B cell (primary cell): ENCODE measurements around the gene NUP88. TPM values are rescaled to one million over a fixed set of nuclear protein-coding genes. Genes with fewer than 3 reads are reported as not detected.
"Not testable (repeated sequence)": the region's sequence is repeated elsewhere in the genome, so short reads cannot be mapped to it uniquely, and the experiment has no call there.

ENCODE experiments used
- ATAC-seq: fragments of 200-7000 bp; cut with Tn5 transposase; one replicate; pipeline ENCODE4 v1.10.0; 2021; ENCODE audit warnings: low read depth, mild to moderate bottlenecking, moderate number of reproducible peaks, moderate library complexity
- CTCF ChIA-PET: fragments of 350-600 bp; sonication (Branson Sonifier 250); formaldehyde crosslinking; loops from one replicate; lab custom pipeline; 2021; ENCODE audit warnings: antibody characterized with exemption, inconsistent platforms; lab: Charles Lee
- POLR2A ChIA-PET: fragments of 350-600 bp; sonication (Branson Sonifier 250); formaldehyde crosslinking; loops from one replicate; lab custom pipeline; 2021; ENCODE audit warnings: antibody characterized with exemption; lab: Charles Lee
- DNase-seq: peaks from one replicate; pipeline ENCODE4 v3.0.0; 2013
- H2AFZ ChIP-seq: 2 replicates; pipeline ENCODE4 v1.6.1; 2012; ENCODE audit warnings: mild to moderate bottlenecking, low read depth, low read length; ENCODE audit not compliant: insufficient read depth, poor library complexity, severe bottlenecking
- H3K27ac ChIP-seq, 2 donors: 1 replicate in 1 of 2; 2 replicates in 1 of 2; pipeline ENCODE4 v1.5.1; 2012 to 2013; ENCODE audit warnings: low read length in 2 of 2, mild to moderate bottlenecking in 2 of 2, moderate library complexity in 1 of 2
- H3K27me3 ChIP-seq, 4 experiments: fragments of 200-600 bp in 1 of 4; sonication (generic) in 1 of 4; replicated peaks in 1 of 4; 1 replicate in 2 of 4; 2 replicates in 2 of 4; pipeline versions ENCODE4 v1.6.1 to v1.7.0; 2013 to 2016; ENCODE audit warnings: low read length in 3 of 4, mild to moderate bottlenecking in 2 of 4, mixed read lengths in 1 of 4, moderate library complexity in 1 of 4; ENCODE audit not compliant: insufficient read depth in 4 of 4, control insufficient read depth in 3 of 4; ENCODE audit errors: control extremely low read depth in 1 of 4
- H3K36me3 ChIP-seq, 2 experiments: replicated peaks in 1 of 2; 1 replicate in 1 of 2; 2 replicates in 1 of 2; pipeline versions ENCODE4 v1.6.1 to v1.7.1; 2013; ENCODE audit warnings: low read length in 1 of 2; ENCODE audit not compliant: insufficient read depth in 2 of 2, control insufficient read depth in 1 of 2; ENCODE audit errors: control extremely low read depth in 1 of 2, extremely low read depth in 1 of 2
- H3K4me1 ChIP-seq, 2 donors: fragments of 200-600 bp in 1 of 2; sonication (generic) in 1 of 2; 1 replicate in 1 of 2; 2 replicates in 1 of 2; pipeline versions ENCODE4 v1.5.1 to v1.6.1; 2013 to 2017; ENCODE audit warnings: low read length in 2 of 2; ENCODE audit not compliant: control insufficient read depth in 2 of 2, insufficient read depth in 2 of 2
- H3K4me2 ChIP-seq: replicated peaks from 2 replicates; pipeline ENCODE3; 2012; ENCODE audit warnings: mild to moderate bottlenecking, low read depth, low read length; ENCODE audit not compliant: poor library complexity, severe bottlenecking
- H3K4me3 ChIP-seq, 5 experiments: fragments of 200-600 bp in 1 of 5; sonication (generic) in 1 of 5; 1 replicate in 3 of 5; 2 replicates in 2 of 5; pipeline versions ENCODE4 v1.5.1 to v1.7.0; 2011 to 2016; ENCODE audit warnings: low read length in 4 of 5, mild to moderate bottlenecking in 4 of 5, low read depth in 2 of 5, control low read depth in 1 of 5, moderate library complexity in 1 of 5; ENCODE audit not compliant: insufficient read depth in 1 of 5; ENCODE audit errors: control extremely low read depth in 1 of 5, extremely low read depth in 1 of 5
- H3K79me2 ChIP-seq: fragments of 200-600 bp; sonication (generic); one replicate; pipeline ENCODE4 v1.6.0; 2016; ENCODE audit warnings: low read length; ENCODE audit not compliant: control insufficient read depth, insufficient read depth
- H3K9ac ChIP-seq: fragments of 200-600 bp; sonication (generic); 2 replicates; pipeline ENCODE4 v1.6.1; 2017; ENCODE audit warnings: mild to moderate bottlenecking, low read length, moderate library complexity
- H3K9me3 ChIP-seq, 3 donors: one replicate each; pipeline versions ENCODE4 v1.6.1 to v1.7.1; 2013; ENCODE audit warnings: low read length in 2 of 3; ENCODE audit not compliant: control insufficient read depth in 2 of 3, insufficient read depth in 1 of 3; ENCODE audit errors: control extremely low read depth in 1 of 3
- H4K20me1 ChIP-seq: 2 replicates; pipeline ENCODE4 v1.6.0; 2012; ENCODE audit warnings: mild to moderate bottlenecking, low read length; ENCODE audit not compliant: insufficient read depth, control insufficient read depth, poor library complexity, severe bottlenecking
- H3K27ac Mint-ChIP-seq: one replicate; pipeline ENCODE4 v1.8.0; 2021; ENCODE audit warnings: mixed read lengths
- H3K27me3 Mint-ChIP-seq: one replicate; pipeline ENCODE4 v1.8.0; 2021; ENCODE audit warnings: mixed read lengths
- H3K4me1 Mint-ChIP-seq: one replicate; pipeline ENCODE4 v1.8.0; 2021; ENCODE audit warnings: mixed read lengths
- H3K4me3 Mint-ChIP-seq: one replicate; pipeline ENCODE4 v1.8.0; 2021; ENCODE audit warnings: mixed read lengths
- H3K9me3 Mint-ChIP-seq: one replicate; pipeline ENCODE4 v1.8.0; 2022; ENCODE audit warnings: mixed read lengths; ENCODE audit not compliant: insufficient read depth
- EZH2 ChIP-seq: IDR thresholded peaks from 2 replicates; pipeline ENCODE4 v1.6.1; 2012; ENCODE audit warnings: borderline replicate concordance, low read depth, mild to moderate bottlenecking, moderate library complexity, low read length; ENCODE audit not compliant: insufficient read depth, poor library complexity, severe bottlenecking
- WGBS: methylation state at CpG from one replicate; pipeline ENCODE4 v1.1.5; 2013; ENCODE audit warnings: missing lambda C conversion rate; ENCODE audit not compliant: insufficient coverage; 5-methylcytosine and 5-hydroxymethylcytosine counted together
- intact Hi-C: fragments of 100-400 bp; cut with micrococcal nuclease; formaldehyde crosslinking; loops from one replicate; pipeline ENCODE4 v1.10.0; 2022
- polyA plus RNA-seq: library from polyadenylated mRNA; depleted of rRNA; stranded (reverse); fragments of >200 nt; gene quantifications from 2 replicates; pipeline ENCODE4 v1.2.3, GENCODE V29; 2012
- total RNA-seq, 2 donors: library from RNA; stranded (reverse); fragments of 120-200 nt in 1 of 2; gene quantifications; 1 replicate in 1 of 2; 2 replicates in 1 of 2; pipeline versions ENCODE4 v1.2.3 to v1.2.4, GENCODE V29; 2013 to 2022
- TF ChIP-seq, protein P1 (sequence below): fragments of 200-600 bp; IDR thresholded peaks from one replicate; pipeline ENCODE4 v1.8.0; 2022; ENCODE audit warnings: antibody characterized with exemption, mild to moderate bottlenecking

NUP88 gene
- total and polyA plus RNA-seq, 2 donors (not counting 1 experiment from before 2014, with no cell fraction given): 214 to 221 TPM

DNA sequence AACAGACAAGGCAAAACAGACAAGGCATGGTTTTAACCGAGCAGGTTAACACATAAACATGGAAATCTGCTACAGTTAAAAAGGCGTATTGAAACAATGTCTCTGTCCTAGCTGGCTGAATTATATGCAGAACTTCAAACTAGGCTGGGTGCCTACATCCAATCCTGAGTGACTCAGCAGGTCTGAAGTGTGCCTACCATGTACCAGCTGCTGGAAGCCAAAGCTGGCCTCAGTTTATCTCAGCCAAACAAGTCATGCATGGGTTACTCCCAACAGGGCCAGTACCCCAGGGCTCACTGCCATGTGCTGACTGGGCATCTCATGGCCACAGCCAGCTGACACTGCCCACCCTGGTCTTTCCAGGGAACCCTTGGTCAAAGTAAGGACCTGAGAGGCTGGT, 15.5 kb upstream of the NUP88 start:
- DNase-seq (no peak), ATAC-seq (no peak)
- Histone ChIP-seq H4K20me1 (peaks cover 16% of the 10 kb centered on the region), H3K4me2 (no peak overlapping the region), H3K9me3 (no peaks in the 10 kb centered on the region), H3K27me3 (no peaks in the 10 kb centered on the region), H3K27ac (peak overlapping the region in 1 of 2 donors; percentile 9), H3K79me2 (peaks cover 53% of the 10 kb centered on the region), H2AFZ (no peak overlapping the region), H3K4me3 (no peak overlapping the region), H3K36me3 (peaks cover 1 to 63% of the 10 kb centered on the region in 2 experiments), H3K9ac (no peak overlapping the region), H3K4me1 (peaks cover 14 to 26% of the 10 kb centered on the region in 2 donors)
- WGBS: 100% methylated on average over 2 of the region's 2 CpGs
- Mint-ChIP-seq H3K4me1 (peaks cover 28% of the 10 kb centered on the region), H3K9me3 (no peaks in the 10 kb centered on the region), H3K27ac (no peak overlapping the region), H3K27me3 (no peaks in the 10 kb centered on the region), H3K4me3 (no peak overlapping the region)
- intact Hi-C loops: no loop called here
- no peak for TF ChIP-seq EZH2
- TF ChIP-seq, protein P1, sequence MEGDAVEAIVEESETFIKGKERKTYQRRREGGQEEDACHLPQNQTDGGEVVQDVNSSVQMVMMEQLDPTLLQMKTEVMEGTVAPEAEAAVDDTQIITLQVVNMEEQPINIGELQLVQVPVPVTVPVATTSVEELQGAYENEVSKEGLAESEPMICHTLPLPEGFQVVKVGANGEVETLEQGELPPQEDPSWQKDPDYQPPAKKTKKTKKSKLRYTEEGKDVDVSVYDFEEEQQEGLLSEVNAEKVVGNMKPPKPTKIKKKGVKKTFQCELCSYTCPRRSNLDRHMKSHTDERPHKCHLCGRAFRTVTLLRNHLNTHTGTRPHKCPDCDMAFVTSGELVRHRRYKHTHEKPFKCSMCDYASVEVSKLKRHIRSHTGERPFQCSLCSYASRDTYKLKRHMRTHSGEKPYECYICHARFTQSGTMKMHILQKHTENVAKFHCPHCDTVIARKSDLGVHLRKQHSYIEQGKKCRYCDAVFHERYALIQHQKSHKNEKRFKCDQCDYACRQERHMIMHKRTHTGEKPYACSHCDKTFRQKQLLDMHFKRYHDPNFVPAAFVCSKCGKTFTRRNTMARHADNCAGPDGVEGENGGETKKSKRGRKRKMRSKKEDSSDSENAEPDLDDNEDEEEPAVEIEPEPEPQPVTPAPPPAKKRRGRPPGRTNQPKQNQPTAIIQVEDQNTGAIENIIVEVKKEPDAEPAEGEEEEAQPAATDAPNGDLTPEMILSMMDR: no peak
- POLR2A ChIA-PET: interaction anchor here (1.0 kb wide), 1 partner anchor 15 kb away, joined by 8 read pairs; the partner anchor contains the start of genes NUP88 and RPAIN
- CTCF ChIA-PET: interaction anchor here (0.7 kb wide), 1 partner anchor 11 kb away, joined by 3 read pairs; no protein-coding TSS in a partner anchor

DNA sequence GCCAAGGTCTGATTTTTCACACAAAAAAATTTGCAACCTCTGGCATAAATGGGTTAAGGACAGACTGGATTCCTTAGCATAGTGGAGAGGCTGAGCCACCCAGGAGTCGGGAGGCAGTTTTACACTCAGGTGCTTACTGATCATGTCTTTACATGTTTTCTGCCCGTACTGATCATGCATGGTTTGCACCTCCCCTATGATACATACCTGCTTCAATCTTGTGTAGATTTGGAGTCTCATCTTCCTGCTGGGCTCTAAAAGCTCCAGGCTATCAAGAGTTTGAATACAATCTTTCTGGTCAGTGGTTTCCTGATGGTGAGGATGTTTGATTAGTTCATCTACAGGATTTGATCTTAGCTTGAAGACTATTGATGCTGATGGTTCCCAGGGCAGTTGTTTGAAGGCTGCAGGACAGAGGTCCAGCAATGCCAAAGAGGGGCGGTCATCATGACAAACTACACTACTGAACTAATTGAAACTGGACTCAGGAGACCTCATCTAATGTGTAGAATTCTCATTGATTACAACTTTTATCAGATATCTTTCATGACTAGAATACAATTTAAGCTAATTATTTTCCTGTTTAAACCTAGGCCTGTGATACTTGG, 12.6 kb upstream of the NUP88 start:
- peaks cover 13% of the 10 kb centered on the region for H3K4me1 Mint-ChIP-seq
- H3K27me3 ChIP-seq: no peaks in the 10 kb centered on the region
- H3K9ac ChIP-seq: no peak overlapping the region
- peak overlapping the region; percentile 17 for H3K27ac Mint-ChIP-seq
- no peaks in the 10 kb centered on the region for H3K9me3 ChIP-seq
- no peak overlapping the region for H3K4me3 Mint-ChIP-seq
- 83% methylated on average over 1 of the region's 3 CpGs for WGBS
- H3K4me1 ChIP-seq: peaks cover 0 to 3% of the 10 kb centered on the region in 2 donors
- TF ChIP-seq, protein P1: no peak
- TF ChIP-seq EZH2: no peak
- ChIA-PET CTCF (interaction anchor here (1.8 kb wide), 1 partner anchor 9 kb away, joined by 7 read pairs; no protein-coding TSS in a partner anchor), POLR2A (no interaction called here)
- intact Hi-C loops: no loop called here
- ATAC-seq (no peak), DNase-seq (no peak)
- H3K4me2 ChIP-seq: no peak overlapping the region
- no peaks in the 10 kb centered on the region for H3K9me3 Mint-ChIP-seq
- H3K36me3 ChIP-seq: peaks cover 0 to 84% of the 10 kb centered on the region in 2 experiments
- peaks cover 35% of the 10 kb centered on the region for H4K20me1 ChIP-seq
- H2AFZ ChIP-seq: no peak overlapping the region
- H3K4me3 ChIP-seq: no peak overlapping the region
- no peak overlapping the region for H3K27ac ChIP-seq
- no peaks in the 10 kb centered on the region for H3K27me3 Mint-ChIP-seq
- H3K79me2 ChIP-seq: peaks cover 54% of the 10 kb centered on the region

DNA sequence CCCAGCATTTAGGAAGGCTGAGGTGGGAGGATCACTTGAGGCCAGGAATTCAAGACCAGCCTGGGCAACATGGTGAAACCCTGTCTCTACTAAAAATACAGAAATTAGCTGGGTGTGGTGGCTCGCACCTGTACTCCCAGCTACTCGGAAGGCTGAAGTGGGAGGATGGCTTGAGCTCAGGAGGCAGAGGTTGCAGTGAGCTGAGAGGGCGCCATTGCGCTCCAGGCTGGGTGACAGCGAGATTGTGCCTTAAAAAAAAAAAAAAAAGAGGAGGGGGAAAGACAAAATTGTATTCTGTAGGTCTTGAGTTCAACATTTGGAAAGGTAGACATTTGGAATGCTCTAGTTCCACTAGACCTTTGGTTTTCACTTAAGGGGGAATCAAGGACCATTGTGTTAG, 11.8 kb upstream of the NUP88 start:
- H3K9ac ChIP-seq, H3K4me3 Mint-ChIP-seq, H3K27me3 Mint-ChIP-seq, DNase-seq, H3K4me1 Mint-ChIP-seq, H3K9me3 ChIP-seq, H3K9me3 Mint-ChIP-seq, CTCF ChIA-PET, H2AFZ ChIP-seq, POLR2A ChIA-PET, H3K4me3 ChIP-seq, H3K4me2 ChIP-seq, ATAC-seq, H3K27ac ChIP-seq, H3K27me3 ChIP-seq, H3K4me1 ChIP-seq, intact Hi-C loops: not testable (repeated sequence)
- Histone ChIP-seq H3K79me2 (peaks cover 50% of the 10 kb centered on the region), H3K36me3 (peaks cover 0 to 88% of the 10 kb centered on the region in 2 experiments), H4K20me1 (peaks cover 37% of the 10 kb centered on the region)
- H3K27ac Mint-ChIP-seq: peak overlapping the region; percentile 67
- WGBS: 73% methylated on average over 3 of the region's 5 CpGs
